GM12801 (cell line): Measurements from ENCODE around the gene AZIN2.

Experiments used
- TF ChIP-seq, protein P1 (sequence below): IDR thresholded peaks from one replicate; pipeline ENCODE4 v1.5.1; 2011; ENCODE audit warnings: control low read depth; ENCODE audit not compliant: insufficient read length; ENCODE audit errors: extremely low read depth

The AZIN2 gene

DNA sequence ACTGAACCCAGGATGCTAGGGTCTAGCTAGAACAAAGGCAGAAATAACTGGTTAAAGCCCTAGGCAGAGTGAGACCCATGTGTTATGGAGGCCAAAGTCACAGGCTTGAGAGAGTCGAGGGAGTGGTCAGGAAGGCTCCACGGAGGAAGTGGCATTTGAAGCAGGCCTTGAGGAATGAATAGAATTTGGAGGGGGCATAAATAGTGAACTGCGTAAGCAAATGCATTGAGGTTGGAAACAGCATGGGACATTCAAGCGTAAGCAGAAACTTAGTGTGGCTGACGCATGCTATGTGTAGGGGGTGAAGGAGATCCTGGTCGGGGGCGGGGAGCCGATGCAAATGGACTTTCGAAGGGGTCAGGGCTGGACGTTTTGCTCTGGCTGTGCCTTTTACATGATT lies 11.5 kb downstream of the AZIN2 start:
- TF ChIP-seq, protein P1, sequence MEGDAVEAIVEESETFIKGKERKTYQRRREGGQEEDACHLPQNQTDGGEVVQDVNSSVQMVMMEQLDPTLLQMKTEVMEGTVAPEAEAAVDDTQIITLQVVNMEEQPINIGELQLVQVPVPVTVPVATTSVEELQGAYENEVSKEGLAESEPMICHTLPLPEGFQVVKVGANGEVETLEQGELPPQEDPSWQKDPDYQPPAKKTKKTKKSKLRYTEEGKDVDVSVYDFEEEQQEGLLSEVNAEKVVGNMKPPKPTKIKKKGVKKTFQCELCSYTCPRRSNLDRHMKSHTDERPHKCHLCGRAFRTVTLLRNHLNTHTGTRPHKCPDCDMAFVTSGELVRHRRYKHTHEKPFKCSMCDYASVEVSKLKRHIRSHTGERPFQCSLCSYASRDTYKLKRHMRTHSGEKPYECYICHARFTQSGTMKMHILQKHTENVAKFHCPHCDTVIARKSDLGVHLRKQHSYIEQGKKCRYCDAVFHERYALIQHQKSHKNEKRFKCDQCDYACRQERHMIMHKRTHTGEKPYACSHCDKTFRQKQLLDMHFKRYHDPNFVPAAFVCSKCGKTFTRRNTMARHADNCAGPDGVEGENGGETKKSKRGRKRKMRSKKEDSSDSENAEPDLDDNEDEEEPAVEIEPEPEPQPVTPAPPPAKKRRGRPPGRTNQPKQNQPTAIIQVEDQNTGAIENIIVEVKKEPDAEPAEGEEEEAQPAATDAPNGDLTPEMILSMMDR: no peak

DNA sequence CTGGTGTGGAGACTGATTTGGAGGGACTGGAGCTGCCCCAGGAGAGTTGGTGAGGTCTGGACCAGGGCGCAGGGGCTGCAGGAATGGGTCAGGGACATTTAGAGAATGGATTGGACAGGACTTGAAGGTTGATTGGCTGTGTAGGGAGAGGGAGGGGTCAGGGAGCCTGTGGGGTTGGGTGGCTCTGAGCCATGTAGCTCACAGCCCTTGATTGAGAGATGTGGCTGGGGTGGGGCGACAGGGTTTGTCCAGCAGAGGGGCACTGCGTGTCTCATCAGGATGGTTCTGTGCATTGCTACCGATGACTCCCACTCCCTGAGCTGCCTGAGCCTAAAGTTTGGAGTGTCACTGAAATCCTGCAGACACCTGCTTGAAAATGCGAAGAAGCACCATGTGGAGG lies 12.1 kb downstream of the AZIN2 start:
- TF ChIP-seq, protein P1: no peak

DNA sequence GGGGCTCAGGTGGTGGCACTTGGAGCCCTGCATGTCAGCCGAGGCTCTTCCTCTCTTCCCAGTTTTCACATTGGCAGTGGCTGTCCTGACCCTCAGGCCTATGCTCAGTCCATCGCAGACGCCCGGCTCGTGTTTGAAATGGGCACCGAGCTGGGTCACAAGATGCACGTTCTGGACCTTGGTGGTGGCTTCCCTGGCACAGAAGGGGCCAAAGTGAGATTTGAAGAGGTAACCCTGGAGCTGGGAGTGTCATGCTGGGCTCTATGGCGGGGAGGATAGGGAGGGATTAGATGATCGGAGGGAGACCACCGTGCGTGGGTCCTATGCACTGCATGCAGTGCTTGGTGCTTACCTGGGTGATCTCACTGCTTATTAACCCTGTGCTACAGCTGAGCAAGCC lies 13.5 kb downstream of the AZIN2 start:
- TF ChIP-seq, protein P1: no peak

DNA sequence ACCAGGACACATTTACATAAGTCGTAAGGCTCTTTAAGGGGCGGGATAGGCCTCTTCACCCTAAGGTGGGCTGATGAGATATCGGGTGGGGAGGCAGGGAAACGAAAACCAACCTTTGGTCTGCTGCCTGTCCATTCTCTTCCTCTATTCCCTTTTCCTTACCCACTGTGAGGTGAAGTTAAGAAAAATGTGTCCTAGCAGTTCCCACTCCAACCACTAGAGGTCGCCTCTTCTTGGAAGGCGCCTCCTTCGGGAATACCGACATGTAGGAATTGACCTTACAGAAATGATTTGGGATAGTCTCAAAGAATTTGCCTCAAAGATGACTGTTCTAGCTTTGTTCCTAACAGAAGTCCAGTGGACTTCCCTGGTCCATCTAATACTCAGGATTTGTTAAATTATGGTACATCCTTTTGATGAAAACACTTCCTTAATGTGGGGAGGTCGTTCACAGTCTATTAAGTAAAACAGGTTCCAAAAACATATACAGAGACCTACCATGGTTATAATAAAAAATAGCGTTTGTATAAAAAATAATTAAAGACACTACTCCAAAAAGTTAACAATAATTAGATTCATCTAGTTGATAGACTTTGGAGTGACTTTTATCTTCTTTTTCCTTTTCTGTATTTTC lies 14.1 kb downstream of the AZIN2 start:
- TF ChIP-seq, protein P1: peak; percentile 28

DNA sequence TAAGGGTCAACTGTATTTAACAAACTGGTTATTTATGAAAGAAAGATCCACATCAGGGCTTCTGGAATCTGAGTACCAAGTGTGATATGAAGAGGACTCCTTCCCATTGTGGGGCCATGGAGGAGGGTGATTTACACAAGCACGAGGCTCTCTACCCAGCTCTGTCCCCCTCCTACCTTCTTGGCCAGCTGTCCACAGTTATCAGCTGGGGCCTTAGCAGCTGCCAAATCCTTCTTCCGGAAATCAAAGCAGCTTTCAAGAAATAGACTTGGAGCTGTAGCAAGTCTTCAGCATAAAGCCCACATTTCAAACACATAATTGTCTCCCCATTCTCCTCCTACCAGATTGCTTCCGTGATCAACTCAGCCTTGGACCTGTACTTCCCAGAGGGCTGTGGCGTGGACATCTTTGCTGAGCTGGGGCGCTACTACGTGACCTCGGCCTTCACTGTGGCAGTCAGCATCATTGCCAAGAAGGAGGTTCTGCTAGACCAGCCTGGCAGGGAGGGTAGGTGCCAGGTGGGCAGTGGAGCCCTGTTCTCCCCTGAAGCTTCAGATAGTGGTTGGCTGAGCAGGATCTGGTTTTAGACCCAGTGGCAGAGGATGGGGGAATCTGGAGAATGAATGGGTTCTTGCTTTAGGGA lies 15.5 kb downstream of the AZIN2 start:
- TF ChIP-seq, protein P1: no peak

DNA sequence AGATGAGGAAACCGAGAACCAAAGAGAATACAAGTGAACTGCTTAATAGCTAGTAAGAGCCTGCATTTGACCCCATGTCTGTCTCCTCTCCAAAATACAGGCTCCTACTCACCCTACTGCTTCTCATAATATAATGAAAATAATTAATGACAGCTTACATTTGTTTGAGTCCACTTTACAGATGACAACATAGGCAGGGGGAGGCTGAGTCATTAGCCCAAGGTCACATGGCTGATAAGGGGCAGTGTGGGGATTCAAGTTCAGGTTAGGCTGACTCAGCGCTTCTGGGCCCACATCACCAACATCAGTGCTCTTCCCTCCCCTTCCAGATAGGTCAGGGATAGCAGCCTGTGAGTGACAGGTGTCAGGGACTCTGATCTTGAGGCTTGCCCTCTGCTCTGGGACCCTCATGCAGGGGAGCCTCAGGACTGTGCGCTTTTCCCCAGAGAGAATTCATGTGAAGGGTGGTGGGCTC lies 16.2 kb downstream of the AZIN2 start:
- TF ChIP-seq, protein P1: no peak

DNA sequence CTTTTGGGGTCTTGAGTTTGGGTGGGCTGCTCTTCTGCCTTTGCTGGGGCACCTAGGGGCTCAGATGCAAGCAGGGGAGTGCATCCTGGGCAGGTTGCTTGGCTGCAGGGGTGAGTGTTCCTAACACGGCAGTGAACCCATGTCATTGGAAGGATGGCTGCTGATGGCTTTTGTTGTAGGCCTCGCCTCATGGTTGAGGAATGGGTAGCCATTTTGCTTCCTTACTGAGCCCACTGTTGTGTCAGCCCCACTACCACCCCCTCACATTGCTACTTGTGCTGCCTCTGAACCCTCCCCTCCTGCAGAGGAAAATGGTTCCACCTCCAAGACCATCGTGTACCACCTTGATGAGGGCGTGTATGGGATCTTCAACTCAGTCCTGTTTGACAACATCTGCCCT lies 16.8 kb downstream of the AZIN2 start:
- TF ChIP-seq, protein P1: no peak
